ENCODE data around the gene SETD3. TPM values are rescaled to one million over a fixed set of nuclear protein-coding genes. Genes with fewer than 3 reads are reported as not detected.
A peak's percentile ranks its signal among the peaks of the same experiment; 100 is the strongest.

Gene SETD3
- total and polyA plus RNA-seq, 2 of the 8 experiments (the other 6 are each of a cell fraction or from before 2014, with no cell fraction given), result 24.0 to 64.0 TPM

DNA sequence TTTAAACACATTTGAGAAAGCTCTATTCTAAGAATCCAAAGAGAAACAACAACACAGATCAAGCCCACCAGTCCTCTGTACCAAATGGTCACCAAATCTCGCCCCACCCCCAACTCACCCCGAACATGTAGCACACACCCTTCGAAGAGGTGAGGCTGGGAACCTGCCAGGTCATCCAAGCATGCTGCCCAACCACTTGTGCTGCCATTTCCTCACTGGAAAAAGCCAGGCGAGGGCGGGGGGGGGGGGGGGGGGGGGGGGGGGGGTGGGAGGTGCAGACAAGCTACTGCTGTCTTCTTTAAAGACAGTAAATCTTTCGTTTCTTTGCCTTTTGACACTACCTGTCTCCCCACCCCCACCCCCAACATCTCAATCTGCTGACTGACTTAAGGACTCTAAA lies 59.9 kb downstream of the SETD3 start:
- Histone ChIP-seq H2BK12ac (ENCODE audit: low read depth, low read length) (no peak overlapping the region), H2AFZ (ENCODE audit: low read length) (no peak overlapping the region), H3K23me2 (ENCODE audit: low read depth, low read length) (no peaks in the 10 kb centered on the region), H4K20me1 (replicated peaks in 1 of 2; ENCODE audit: control insufficient read depth in 1 of 2, insufficient read depth in 2 of 2, low read length in 2 of 2) (peaks cover 0 to 1% of the 10 kb centered on the region in 2 experiments), H3K18ac (ENCODE audit: extremely low read depth, low read length) (0 out of 2 replicates have a peak overlapping the region, but pooled peaks have one; percentile 3), H4K8ac (ENCODE audit: extremely low read depth, insufficient read depth, low read length) (no peak overlapping the region), H3K9me3 (ENCODE audit: insufficient read depth in 2 of 2, low read depth in 1 of 2, low read length in 1 of 2) (no peaks in the 10 kb centered on the region), H2BK5ac (ENCODE audit: low read depth, low read length) (no peak overlapping the region), H3K14ac (ENCODE audit: insufficient read length) (no peak overlapping the region), H4K5ac (ENCODE audit: insufficient read length, low read depth, low read length) (no peak overlapping the region), H3K36me3 (ENCODE audit: control insufficient read depth in 2 of 4, insufficient read depth in 4 of 4, low read length in 3 of 4) (no peaks in the 10 kb centered on the region), H3K23ac (ENCODE audit: insufficient read length) (no peak overlapping the region), H3K27ac (ENCODE audit: low read depth, low read length) (no peak overlapping the region), H2BK15ac (ENCODE audit: low read length) (no peak overlapping the region), H4K91ac (replicated peaks; ENCODE audit: insufficient read length, low read length) (no peak overlapping the region), H2AK5ac (ENCODE audit: low read depth, low read length) (no peak overlapping the region), H3K79me2 (ENCODE audit: control insufficient read depth in 1 of 2, insufficient read depth in 2 of 2, low read length in 2 of 2) (peaks cover 0 to 9% of the 10 kb centered on the region in 2 experiments; a peak in 1 of 4 replicates), H2BK20ac (ENCODE audit: low read length) (no peak overlapping the region), H3K27me3 (replicated peaks in 1 of 4; ENCODE audit: control insufficient read depth in 3 of 4, extremely low read depth in 1 of 4, insufficient read depth in 3 of 4, low read length in 3 of 4) (no peaks in the 10 kb centered on the region), H3K4me1 (replicated peaks in 1 of 4; ENCODE audit: control insufficient read depth in 3 of 4, insufficient read depth in 4 of 4, low read length in 3 of 4) (peaks cover 0 to 11% (median 6%) of the 10 kb centered on the region in 4 experiments; a peak in 4 of 7 replicates), H3K79me1 (ENCODE audit: low read depth, low read length) (no peaks in the 10 kb centered on the region; the same call in 1 of the 2 replicates), H3K4ac (replicated peaks; ENCODE audit: insufficient read length, low read depth, low read length) (no peak overlapping the region), H3K4me3 (ENCODE audit: extremely low read depth in 1 of 4, insufficient read depth in 2 of 4, low read depth in 3 of 4, low read length in 4 of 4) (no peak overlapping the region), H3K56ac (replicated peaks; ENCODE audit: insufficient read length, low read depth, low read length) (no peak overlapping the region), H3K9ac (replicated peaks in 1 of 4; ENCODE audit: extremely low read depth in 1 of 4, low read depth in 3 of 4, low read length in 3 of 4) (no peak overlapping the region), H3K4me2 (ENCODE audit: insufficient read depth in 1 of 2, low read depth in 2 of 2, low read length in 2 of 2) (no peak overlapping the region; a peak in 1 of 4 replicates), H2BK120ac (replicated peaks; ENCODE audit: low read depth, low read length) (no peak overlapping the region)
- 68% methylated on average over 4 of the region's 6 CpGs; no CpG with 5 or more reads in 1 of the 2 experiments for WGBS, 2 experiments (ENCODE audit: extremely low coverage in 1 of 2, insufficient coverage in 1 of 2, insufficient read length in 1 of 2, insufficient replicate concordance in 2 of 2, low coverage in 1 of 2, low lambda C conversion rate in 2 of 2, missing lambda C conversion rate in 1 of 2)
- no peak for DNase-seq (ENCODE audit: low read depth in 1 of 2, low spot score in 2 of 2)
- POLR2A ChIA-PET (ENCODE audit: partially characterized antibody), result interaction anchor here (0.6 to 0.8 kb wide), 2 partner anchors 9 to 38 kb away, joined by 3 read pairs; no protein-coding TSS in a partner anchor
- CTCF ChIA-PET (ENCODE audit: partially characterized antibody), result interaction anchor here (0.9 to 15.0 kb wide), 4 partner anchors 10 to 32 kb away, joined by 3 to 447 read pairs (median 6); no protein-coding TSS in a partner anchor
- TF ChIP-seq, protein P1, sequence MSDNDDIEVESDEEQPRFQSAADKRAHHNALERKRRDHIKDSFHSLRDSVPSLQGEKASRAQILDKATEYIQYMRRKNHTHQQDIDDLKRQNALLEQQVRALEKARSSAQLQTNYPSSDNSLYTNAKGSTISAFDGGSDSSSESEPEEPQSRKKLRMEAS (IDR thresholded peaks at IDR 0.05), result peak; percentile 74
- no peak for TF ChIP-seq TCF12 (IDR thresholded peaks at IDR 0.05; ENCODE audit: low read depth, low read length)
- TF ChIP-seq, protein P2, sequence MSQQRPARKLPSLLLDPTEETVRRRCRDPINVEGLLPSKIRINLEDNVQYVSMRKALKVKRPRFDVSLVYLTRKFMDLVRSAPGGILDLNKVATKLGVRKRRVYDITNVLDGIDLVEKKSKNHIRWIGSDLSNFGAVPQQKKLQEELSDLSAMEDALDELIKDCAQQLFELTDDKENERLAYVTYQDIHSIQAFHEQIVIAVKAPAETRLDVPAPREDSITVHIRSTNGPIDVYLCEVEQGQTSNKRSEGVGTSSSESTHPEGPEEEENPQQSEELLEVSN (IDR thresholded peaks at IDR 0.05), result 0 out of 2 replicates have a peak, but pooled peaks have one; percentile 27
- FAIRE-seq, result no peak

All from H1 (cell line).